Measurements from ENCODE around the gene ITGBL1. TPM values are rescaled to one million over a fixed set of nuclear protein-coding genes. Genes with fewer than 3 reads are reported as not detected.

Gene ITGBL1
- total RNA-seq, 1 experiment from 2014 or later = not detected

- BruUV-seq (replicated peaks) = no TSS peak
- Mint-ChIP-seq H3K9me3 (ENCODE audit: low read depth, unreplicated experiment) (no peaks in the 10 kb centered on the region), H3K36me3 (ENCODE audit: insufficient read depth, unreplicated experiment) (no peaks in the 10 kb centered on the region), H3K27ac (ENCODE audit: unreplicated experiment) (no peak overlapping the region), H3K4me3 (ENCODE audit: low read depth, unreplicated experiment) (no peak overlapping the region), H3K27me3 (ENCODE audit: unreplicated experiment) (no peaks in the 10 kb centered on the region), H3K4me1 (ENCODE audit: low read depth, unreplicated experiment) (no peaks in the 10 kb centered on the region)
- CTCF ChIA-PET = no interaction called here
- intact Hi-C loops (cut with micrococcal nuclease; ENCODE audit: unreplicated experiment) = no loop called here
- no peak for TF ChIP-seq CTCF (IDR thresholded peaks at IDR 0.05; ENCODE audit: unreplicated experiment)
- DNase-seq = no peak
Observed at GRCh38 chr13:101618440-101619187, 166.1 kb downstream of the ITGBL1 start.

GRCh38 chr13:101621099-101621498 is 168.6 kb downstream of the ITGBL1 start:
- Mint-ChIP-seq H3K4me3 (ENCODE audit: low read depth, unreplicated experiment) (no peak overlapping the region), H3K36me3 (ENCODE audit: insufficient read depth, unreplicated experiment) (no peaks in the 10 kb centered on the region), H3K27ac (ENCODE audit: unreplicated experiment) (no peak overlapping the region), H3K4me1 (ENCODE audit: low read depth, unreplicated experiment) (no peaks in the 10 kb centered on the region), H3K27me3 (ENCODE audit: unreplicated experiment) (no peaks in the 10 kb centered on the region), H3K9me3 (ENCODE audit: low read depth, unreplicated experiment) (no peaks in the 10 kb centered on the region)
- CTCF ChIA-PET = no interaction called here
- intact Hi-C loops (cut with micrococcal nuclease; ENCODE audit: unreplicated experiment) = loop anchor here (10.0 kb wide), 1 partner anchor 114 kb away; no protein-coding TSS in a partner anchor
- BruUV-seq (replicated peaks) = no TSS peak
- DNase-seq = no peak
- TF ChIP-seq CTCF (IDR thresholded peaks at IDR 0.05; ENCODE audit: unreplicated experiment) = no peak

GRCh38 chr13:101623470-101624209 is 171.2 kb downstream of the ITGBL1 start:
- H3K27ac Mint-ChIP-seq (ENCODE audit: unreplicated experiment) = no peak overlapping the region
- DNase-seq = no peak
- H3K36me3 Mint-ChIP-seq (ENCODE audit: insufficient read depth, unreplicated experiment) = no peaks in the 10 kb centered on the region
- H3K4me3 Mint-ChIP-seq (ENCODE audit: low read depth, unreplicated experiment) = no peak overlapping the region
- CTCF ChIA-PET = no interaction called here
- H3K9me3 Mint-ChIP-seq (ENCODE audit: low read depth, unreplicated experiment) = no peaks in the 10 kb centered on the region
- no peaks in the 10 kb centered on the region for H3K27me3 Mint-ChIP-seq (ENCODE audit: unreplicated experiment)
- TF ChIP-seq CTCF (IDR thresholded peaks at IDR 0.05; ENCODE audit: unreplicated experiment) = no peak
- no TSS peak for BruUV-seq (replicated peaks)
- intact Hi-C loops (cut with micrococcal nuclease; ENCODE audit: unreplicated experiment) = loop anchor here (10.0 kb wide), 1 partner anchor 111 kb away; no protein-coding TSS in a partner anchor
- no peaks in the 10 kb centered on the region for H3K4me1 Mint-ChIP-seq (ENCODE audit: low read depth, unreplicated experiment)

GRCh38 chr13:101624210-101624922 is 171.9 kb downstream of the ITGBL1 start:
- Mint-ChIP-seq H3K9me3 (ENCODE audit: low read depth, unreplicated experiment) (no peaks in the 10 kb centered on the region), H3K4me1 (ENCODE audit: low read depth, unreplicated experiment) (no peaks in the 10 kb centered on the region), H3K4me3 (ENCODE audit: low read depth, unreplicated experiment) (no peak overlapping the region), H3K27me3 (ENCODE audit: unreplicated experiment) (no peaks in the 10 kb centered on the region), H3K27ac (ENCODE audit: unreplicated experiment) (no peak overlapping the region), H3K36me3 (ENCODE audit: insufficient read depth, unreplicated experiment) (no peaks in the 10 kb centered on the region)
- CTCF ChIA-PET = no interaction called here
- no peak for TF ChIP-seq CTCF (IDR thresholded peaks at IDR 0.05; ENCODE audit: unreplicated experiment)
- BruUV-seq (replicated peaks) = no TSS peak
- intact Hi-C loops (cut with micrococcal nuclease; ENCODE audit: unreplicated experiment) = loop anchor here (10.0 kb wide), 1 partner anchor 110 kb away; no protein-coding TSS in a partner anchor
- no peak for DNase-seq

Data from Calu3 (cell line).